LNCaP clone FGC (cell line): ENCODE measurements around the gene CORO2B.
"Not testable (repeated sequence)": the region's sequence is repeated elsewhere in the genome, so short reads cannot be mapped to it uniquely, and the experiment has no call there.

Experiments
- DNase-seq: peaks from one replicate; pipeline ENCODE4 v3.0.0-alpha.2; 2011; ENCODE audit warnings: low read depth
- H3K4me3 ChIP-seq: 2 replicates; pipeline ENCODE4 v1.5.1; 2011; ENCODE audit warnings: mild to moderate bottlenecking, low read depth, low read length, control low read depth
- CTCF ChIP-seq: IDR thresholded peaks from 2 replicates; pipeline ENCODE4 v1.5.1; 2012; ENCODE audit warnings: mild to moderate bottlenecking; ENCODE audit not compliant: control insufficient read depth, insufficient read depth; ENCODE audit errors: extremely low read depth

CORO2B gene

DNA sequence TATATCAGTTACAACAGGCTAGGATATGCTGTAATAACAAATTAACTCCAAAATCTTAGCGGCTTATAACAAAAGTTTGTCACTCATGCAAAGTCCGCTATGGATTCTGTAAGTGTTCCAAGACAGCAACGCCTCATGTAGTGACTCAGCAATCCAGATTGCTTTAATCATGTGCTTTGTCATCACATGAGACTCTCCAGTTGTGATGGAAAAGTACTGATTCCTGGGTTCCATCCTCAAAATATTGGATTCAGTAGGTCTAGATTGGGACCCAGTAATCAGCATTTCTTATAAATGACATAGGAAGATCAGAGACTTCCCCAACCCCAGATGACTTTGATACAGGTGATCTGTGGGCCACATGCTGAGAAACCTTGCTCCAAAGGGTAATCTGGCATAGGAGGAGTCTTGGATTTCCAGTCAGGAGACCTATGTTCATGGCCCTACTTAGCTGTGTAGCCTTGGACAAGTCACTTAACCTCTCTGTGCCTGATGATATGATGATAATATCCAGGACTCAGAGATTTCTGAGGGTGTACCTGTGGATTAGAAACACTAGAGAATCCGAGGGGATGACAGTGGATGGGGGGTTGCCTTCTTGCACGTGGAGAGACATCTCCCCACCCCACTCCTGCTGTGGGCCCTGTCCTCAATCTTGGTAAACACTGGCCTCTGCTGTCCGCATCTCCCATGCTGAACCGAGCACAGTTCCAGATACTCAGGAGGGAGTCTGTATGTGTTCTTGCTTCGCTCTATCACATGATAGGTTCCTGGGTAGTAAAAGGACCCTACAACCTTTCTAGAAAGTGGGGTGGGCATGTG is 65.5 kb downstream of the CORO2B start:
- no peak for DNase-seq

GRCh38 chr15:68644996-68645395 is 66.2 kb downstream of the CORO2B start:
- no peak for DNase-seq
- TF ChIP-seq CTCF = no peak

More for the DNA sequence above, 65.5 kb downstream of the CORO2B start:
- no peak overlapping the region for H3K4me3 ChIP-seq
- TF ChIP-seq CTCF = 0 out of 2 replicates have a peak, but pooled peaks have one; percentile 11

DNA sequence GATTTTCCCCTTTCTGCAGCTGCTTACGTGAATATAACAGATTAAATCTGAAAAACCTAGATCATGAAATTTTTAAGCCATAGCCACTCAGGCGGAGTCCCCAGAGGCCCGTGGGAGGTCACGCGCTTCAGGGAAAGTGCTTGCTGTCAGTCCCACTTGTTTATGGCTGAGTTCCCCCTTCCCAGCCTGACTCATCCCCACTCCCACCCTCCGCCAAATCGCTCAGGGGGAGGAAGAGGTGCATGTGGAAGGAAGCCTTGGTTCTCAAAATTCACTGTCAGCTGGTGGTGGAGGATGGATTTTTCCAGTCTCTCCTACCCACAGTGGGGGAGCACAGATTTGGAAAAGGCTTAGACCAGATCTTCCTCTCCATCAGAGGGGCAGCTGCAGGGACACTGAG is 67.4 kb downstream of the CORO2B start:
- no peak for DNase-seq
- TF ChIP-seq CTCF = no peak
- no peak overlapping the region for H3K4me3 ChIP-seq

More at GRCh38 chr15:68644996-68645395, 66.2 kb downstream of the CORO2B start:
- no peak overlapping the region for H3K4me3 ChIP-seq

GRCh38 chr15:68646696-68647095 is 67.9 kb downstream of the CORO2B start:
- no peak for TF ChIP-seq CTCF
- no peak overlapping the region for H3K4me3 ChIP-seq
- DNase-seq = no peak

DNA sequence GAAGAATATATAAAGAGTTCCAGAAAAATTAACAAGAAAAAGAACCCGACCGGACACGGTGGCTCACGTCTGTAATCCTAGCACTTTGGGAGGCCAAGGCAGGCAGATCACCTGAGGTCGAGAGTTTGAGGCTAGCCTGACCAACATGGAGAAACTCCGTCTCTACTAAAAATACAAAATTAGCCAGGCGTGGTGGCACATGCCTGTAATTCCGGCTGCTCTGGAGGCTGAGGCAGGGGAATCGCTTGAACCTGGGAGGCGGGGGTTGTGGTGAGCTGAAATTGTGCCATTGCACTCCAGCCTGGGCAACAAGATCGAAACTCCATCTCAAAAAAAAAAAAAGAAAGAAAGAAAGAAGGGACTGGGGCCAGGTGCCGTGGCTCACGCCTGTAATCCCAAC is 68.6 kb downstream of the CORO2B start:
- not testable (repeated sequence) for H3K4me3 ChIP-seq, DNase-seq

GRCh38 chr15:68650901-68651709 is 72.3 kb downstream of the CORO2B start:
- no peak for DNase-seq
- peak; percentile 47 for TF ChIP-seq CTCF
- no peak overlapping the region for H3K4me3 ChIP-seq

DNA sequence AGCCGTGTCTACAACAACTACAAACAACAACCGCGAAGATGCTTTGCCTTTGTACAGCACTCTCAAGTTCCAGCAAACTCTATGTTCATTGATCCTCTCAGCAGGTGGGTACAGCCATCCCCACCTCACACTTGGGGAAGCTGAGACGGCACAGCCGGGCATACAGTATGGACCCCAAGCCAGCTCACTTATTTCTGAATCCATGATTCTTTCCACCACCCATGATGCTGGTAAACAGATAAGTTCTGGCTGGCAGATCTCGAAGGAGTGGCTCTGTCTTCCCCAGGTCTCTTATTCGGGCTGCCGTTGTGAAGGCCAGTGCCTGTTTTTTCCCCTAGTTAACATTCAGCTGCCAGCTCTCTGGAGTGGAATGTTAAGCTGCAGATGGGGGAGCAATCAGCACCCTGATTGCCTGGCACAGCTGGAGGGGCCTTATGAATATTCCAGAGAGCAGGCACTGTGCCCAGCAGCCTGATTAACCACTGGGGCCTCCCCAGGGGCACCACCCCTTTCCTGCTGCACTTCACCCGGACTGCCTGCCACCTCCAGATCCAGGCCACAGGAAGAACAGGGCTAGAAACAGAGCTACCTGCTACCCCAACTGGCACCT is 73.2 kb downstream of the CORO2B start:
- H3K4me3 ChIP-seq = no peak overlapping the region
- TF ChIP-seq CTCF = no peak
- DNase-seq = no peak
